HL-60 (cell line): ENCODE results near the gene SPTAN1.
A peak's percentile ranks its signal among the peaks of the same experiment; 100 is the strongest.

Experiments used
- DNase-seq, 2 experiments: peaks; one replicate each; pipeline ENCODE4 v3.0.0-alpha.2; 2010 to 2020; ENCODE audit warnings: low read depth in 1 of 2, low spot score in 1 of 2
- H3K27ac ChIP-seq: fragments of 250-450 bp; sonication (Bioruptor Pico); replicated peaks from 2 replicates; pipeline ENCODE4 v1.5.1; 2020; ENCODE audit warnings: mild to moderate bottlenecking, moderate library complexity
- H3K27me3 ChIP-seq: fragments of 250-450 bp; sonication (Bioruptor Pico); 2 replicates; pipeline ENCODE4 v1.5.1; 2021; ENCODE audit warnings: mild to moderate bottlenecking, moderate library complexity; ENCODE audit not compliant: insufficient read depth, poor library complexity, severe bottlenecking
- H3K4me3 ChIP-seq: replicated peaks from 2 replicates; pipeline ENCODE4 v1.5.1; 2011; ENCODE audit warnings: mild to moderate bottlenecking, control low read depth, low read length; ENCODE audit not compliant: insufficient read depth
- GABPA ChIP-seq: IDR thresholded peaks from 2 replicates; pipeline ENCODE4 v1.6.1; 2012; ENCODE audit warnings: low read depth
- POLR2AphosphoS5 ChIP-seq: IDR thresholded peaks from 2 replicates; pipeline ENCODE4 v1.6.1; 2012; ENCODE audit warnings: low read depth
- SPI1 ChIP-seq: IDR thresholded peaks from 2 replicates; pipeline ENCODE4 v1.6.1; 2012; ENCODE audit warnings: low read depth, mild to moderate bottlenecking, borderline replicate concordance
- TF ChIP-seq, protein P1 (sequence below): IDR thresholded peaks from 2 replicates; pipeline ENCODE4 v1.6.1; 2012; ENCODE audit warnings: low read depth; ENCODE audit not compliant: insufficient replicate concordance
- TF ChIP-seq, protein P2 (sequence below): IDR thresholded peaks from one replicate; pipeline ENCODE4 v1.5.1; 2011; ENCODE audit warnings: low read length, control low read depth, inconsistent platforms; ENCODE audit not compliant: insufficient read depth

The SPTAN1 gene

DNA sequence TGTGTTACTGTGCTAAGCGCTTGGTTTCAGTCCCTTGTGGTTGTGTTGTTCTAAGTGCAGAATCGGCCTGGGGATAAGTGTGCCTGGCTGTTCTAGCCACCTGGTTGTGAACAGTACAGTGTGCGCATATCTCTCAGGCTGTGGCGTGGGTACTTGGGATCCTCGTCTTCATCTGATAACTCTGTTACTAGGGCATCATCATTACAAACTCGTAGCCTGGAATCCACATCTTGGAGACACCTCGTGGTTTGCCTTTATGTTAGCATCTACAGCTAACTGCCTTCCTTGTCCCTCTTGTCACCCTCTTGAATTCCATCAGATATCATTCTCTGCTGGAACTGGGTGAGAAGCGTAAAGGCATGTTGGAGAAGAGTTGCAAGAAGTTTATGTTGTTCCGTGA is 41.5 kb downstream of the SPTAN1 start:
- Histone ChIP-seq H3K4me3 (no peak overlapping the region), H3K27me3 (no peaks in the 10 kb centered on the region), H3K27ac (no peak overlapping the region)
- no peak for DNase-seq
- TF ChIP-seq GABPA (no peak), POLR2AphosphoS5 (no peak), SPI1 (no peak)
- TF ChIP-seq, protein P1, sequence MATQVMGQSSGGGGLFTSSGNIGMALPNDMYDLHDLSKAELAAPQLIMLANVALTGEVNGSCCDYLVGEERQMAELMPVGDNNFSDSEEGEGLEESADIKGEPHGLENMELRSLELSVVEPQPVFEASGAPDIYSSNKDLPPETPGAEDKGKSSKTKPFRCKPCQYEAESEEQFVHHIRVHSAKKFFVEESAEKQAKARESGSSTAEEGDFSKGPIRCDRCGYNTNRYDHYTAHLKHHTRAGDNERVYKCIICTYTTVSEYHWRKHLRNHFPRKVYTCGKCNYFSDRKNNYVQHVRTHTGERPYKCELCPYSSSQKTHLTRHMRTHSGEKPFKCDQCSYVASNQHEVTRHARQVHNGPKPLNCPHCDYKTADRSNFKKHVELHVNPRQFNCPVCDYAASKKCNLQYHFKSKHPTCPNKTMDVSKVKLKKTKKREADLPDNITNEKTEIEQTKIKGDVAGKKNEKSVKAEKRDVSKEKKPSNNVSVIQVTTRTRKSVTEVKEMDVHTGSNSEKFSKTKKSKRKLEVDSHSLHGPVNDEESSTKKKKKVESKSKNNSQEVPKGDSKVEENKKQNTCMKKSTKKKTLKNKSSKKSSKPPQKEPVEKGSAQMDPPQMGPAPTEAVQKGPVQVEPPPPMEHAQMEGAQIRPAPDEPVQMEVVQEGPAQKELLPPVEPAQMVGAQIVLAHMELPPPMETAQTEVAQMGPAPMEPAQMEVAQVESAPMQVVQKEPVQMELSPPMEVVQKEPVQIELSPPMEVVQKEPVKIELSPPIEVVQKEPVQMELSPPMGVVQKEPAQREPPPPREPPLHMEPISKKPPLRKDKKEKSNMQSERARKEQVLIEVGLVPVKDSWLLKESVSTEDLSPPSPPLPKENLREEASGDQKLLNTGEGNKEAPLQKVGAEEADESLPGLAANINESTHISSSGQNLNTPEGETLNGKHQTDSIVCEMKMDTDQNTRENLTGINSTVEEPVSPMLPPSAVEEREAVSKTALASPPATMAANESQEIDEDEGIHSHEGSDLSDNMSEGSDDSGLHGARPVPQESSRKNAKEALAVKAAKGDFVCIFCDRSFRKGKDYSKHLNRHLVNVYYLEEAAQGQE: no peak
- TF ChIP-seq, protein P2, sequence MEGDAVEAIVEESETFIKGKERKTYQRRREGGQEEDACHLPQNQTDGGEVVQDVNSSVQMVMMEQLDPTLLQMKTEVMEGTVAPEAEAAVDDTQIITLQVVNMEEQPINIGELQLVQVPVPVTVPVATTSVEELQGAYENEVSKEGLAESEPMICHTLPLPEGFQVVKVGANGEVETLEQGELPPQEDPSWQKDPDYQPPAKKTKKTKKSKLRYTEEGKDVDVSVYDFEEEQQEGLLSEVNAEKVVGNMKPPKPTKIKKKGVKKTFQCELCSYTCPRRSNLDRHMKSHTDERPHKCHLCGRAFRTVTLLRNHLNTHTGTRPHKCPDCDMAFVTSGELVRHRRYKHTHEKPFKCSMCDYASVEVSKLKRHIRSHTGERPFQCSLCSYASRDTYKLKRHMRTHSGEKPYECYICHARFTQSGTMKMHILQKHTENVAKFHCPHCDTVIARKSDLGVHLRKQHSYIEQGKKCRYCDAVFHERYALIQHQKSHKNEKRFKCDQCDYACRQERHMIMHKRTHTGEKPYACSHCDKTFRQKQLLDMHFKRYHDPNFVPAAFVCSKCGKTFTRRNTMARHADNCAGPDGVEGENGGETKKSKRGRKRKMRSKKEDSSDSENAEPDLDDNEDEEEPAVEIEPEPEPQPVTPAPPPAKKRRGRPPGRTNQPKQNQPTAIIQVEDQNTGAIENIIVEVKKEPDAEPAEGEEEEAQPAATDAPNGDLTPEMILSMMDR: no peak

DNA sequence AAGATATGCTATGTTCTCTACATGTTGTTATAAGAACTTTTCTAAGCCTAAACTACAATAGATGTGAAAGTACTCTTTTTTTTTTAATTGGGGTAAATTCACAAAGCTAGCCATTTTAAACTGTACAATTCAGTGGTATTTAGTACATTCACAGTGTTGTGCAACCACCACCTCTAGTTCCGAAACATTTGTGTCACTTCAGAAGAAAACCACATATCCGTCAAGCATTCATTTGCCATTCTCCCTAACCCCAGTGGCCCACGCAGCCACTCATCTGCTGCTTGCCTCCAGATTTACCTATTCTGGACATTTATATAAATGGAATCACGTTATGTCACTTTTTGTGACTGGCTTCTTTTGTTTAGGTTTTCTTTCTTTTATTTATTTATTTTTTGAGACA is 43.1 kb downstream of the SPTAN1 start:
- TF ChIP-seq GABPA: no peak
- Histone ChIP-seq H3K27ac (no peak overlapping the region), H3K4me3 (no peak overlapping the region), H3K27me3 (no peaks in the 10 kb centered on the region)
- DNase-seq: peak in 1 of 2 experiments; percentile 63

DNA sequence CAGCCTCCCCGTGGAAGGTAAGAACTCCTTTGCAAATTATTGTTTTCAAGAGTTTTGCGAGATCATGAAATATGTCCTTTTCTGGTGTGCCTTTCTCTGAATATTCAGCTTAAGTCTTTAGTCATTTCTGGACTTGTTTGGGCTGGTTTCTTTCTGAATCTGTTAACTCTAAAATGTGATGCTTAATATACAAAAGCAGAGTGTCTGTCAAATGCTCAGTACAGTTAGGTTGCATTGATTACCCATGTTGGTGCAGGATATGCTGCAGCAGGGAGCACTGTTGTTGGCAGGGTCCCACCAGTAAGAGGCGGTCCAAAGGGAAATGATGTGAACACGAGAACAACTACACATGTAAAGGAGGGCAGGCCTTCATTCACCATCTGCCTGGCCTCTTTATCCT is 47.7 kb downstream of the SPTAN1 start:
- no peak overlapping the region for H3K27ac ChIP-seq
- H3K4me3 ChIP-seq: no peak overlapping the region
- H3K27me3 ChIP-seq: no peaks in the 10 kb centered on the region
- no peak for DNase-seq
- TF ChIP-seq SPI1 (no peak), POLR2AphosphoS5 (no peak), GABPA (no peak)
- TF ChIP-seq, protein P1: no peak
- TF ChIP-seq, protein P2: no peak

DNA sequence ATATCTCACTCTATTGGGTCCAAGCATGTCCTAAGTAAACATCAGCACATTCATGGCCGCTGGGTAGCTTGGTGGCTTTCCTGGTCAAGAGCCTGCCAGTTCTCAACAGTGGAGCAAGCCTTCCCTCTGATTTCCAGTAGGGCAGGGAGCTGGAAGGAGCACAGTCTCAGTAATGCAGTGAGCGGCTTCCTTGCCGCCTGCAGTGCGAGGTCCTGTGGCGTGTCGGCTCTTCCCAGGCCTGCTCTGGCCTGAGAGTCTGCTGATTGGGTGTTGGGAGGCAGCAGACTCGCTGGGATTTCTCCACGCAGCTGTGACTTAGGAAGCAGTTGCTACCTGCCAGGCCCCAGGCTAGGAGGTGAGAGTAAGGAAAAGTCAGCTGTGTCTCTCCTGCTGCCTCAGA is 51.3 kb downstream of the SPTAN1 start:
- Histone ChIP-seq H3K27me3 (no peaks in the 10 kb centered on the region), H3K27ac (no peak overlapping the region), H3K4me3 (no peak overlapping the region)
- TF ChIP-seq, protein P1: no peak
- TF ChIP-seq POLR2AphosphoS5 (no peak), SPI1 (no peak), GABPA (no peak)
- TF ChIP-seq, protein P2: no peak
- DNase-seq: no peak
